ENCODE measurements around the gene RHAG.

GRCh38 chr6:49565261-49565660 lies 71.4 kb downstream of the RHAG start:
- no peak for TF ChIP-seq POLR2A (IDR thresholded peaks at IDR 0.05)
- no peak for TF ChIP-seq CTCF (IDR thresholded peaks at IDR 0.05)
